DOHH2 (cell line): ENCODE results near the gene E2F6.

ENCODE experiments used
- H3F3A ChIP-seq: fragments of 200-600 bp; sonication (generic), shearing (Covaris generic); 2 replicates; pipeline ENCODE4 v1.6.0; 2016; ENCODE audit warnings: antibody characterized with exemption, mild to moderate bottlenecking; ENCODE audit not compliant: control insufficient read depth, insufficient read depth
- H3K27ac ChIP-seq: fragments of 200-600 bp; sonication (generic); 2 replicates; pipeline ENCODE4 v1.5.1; 2014; ENCODE audit warnings: low read depth, mild to moderate bottlenecking, low read length, moderate library complexity
- H3K27me3 ChIP-seq: fragments of 200-600 bp; sonication (generic); 2 replicates; pipeline ENCODE4 v1.6.1; 2014; ENCODE audit warnings: mild to moderate bottlenecking, low read length, mixed read lengths; ENCODE audit not compliant: control insufficient read depth
- H3K36me3 ChIP-seq: fragments of 200-600 bp; sonication (generic); 2 replicates; pipeline ENCODE4 v1.6.1; 2014; ENCODE audit warnings: mild to moderate bottlenecking, low read length, moderate library complexity, mixed read lengths; ENCODE audit not compliant: control insufficient read depth
- H3K4me1 ChIP-seq: fragments of 200-600 bp; sonication (generic); 2 replicates; pipeline ENCODE4 v1.6.1; 2014; ENCODE audit warnings: mild to moderate bottlenecking, low read length, mixed read lengths; ENCODE audit not compliant: control insufficient read depth
- H3K4me2 ChIP-seq: fragments of 200-600 bp; sonication (generic); 2 replicates; pipeline ENCODE4 v1.6.0; 2014; ENCODE audit warnings: mild to moderate bottlenecking, low read length, moderate library complexity
- H3K4me3 ChIP-seq: fragments of 200-600 bp; sonication (generic); 2 replicates; pipeline ENCODE4 v1.5.1; 2014; ENCODE audit warnings: mild to moderate bottlenecking, low read length, mixed read lengths
- H3K79me2 ChIP-seq: fragments of 200-600 bp; sonication (generic); 2 replicates; pipeline ENCODE4 v1.6.1; 2014; ENCODE audit warnings: mild to moderate bottlenecking, low read length, mixed read lengths; ENCODE audit not compliant: control insufficient read depth
- H3K9me2 ChIP-seq: fragments of 200-600 bp; sonication (generic); replicated peaks from 2 replicates; pipeline ENCODE4 v1.6.1; 2014; ENCODE audit warnings: mild to moderate bottlenecking, low read length, mixed read lengths; ENCODE audit not compliant: control insufficient read depth
- H3K9me3 ChIP-seq: fragments of 200-600 bp; sonication (generic); 2 replicates; pipeline ENCODE4 v1.6.1; 2014; ENCODE audit warnings: antibody characterized with exemption, low read length, mixed read lengths; ENCODE audit not compliant: control insufficient read depth, insufficient read depth
- H4K20me1 ChIP-seq: fragments of 200-600 bp; sonication (generic); 2 replicates; pipeline ENCODE4 v1.6.0; 2014; ENCODE audit warnings: low read depth, mild to moderate bottlenecking, antibody characterized with exemption, low read length, moderate library complexity; ENCODE audit not compliant: control insufficient read depth, insufficient read depth
- EZH2phosphoT487 ChIP-seq: fragments of 200-600 bp; sonication (generic); IDR thresholded peaks from 2 replicates; pipeline ENCODE4 v1.6.1; 2017; ENCODE audit warnings: borderline replicate concordance, mild to moderate bottlenecking, antibody characterized with exemption, low read length, moderate library complexity, mixed read lengths
- TF ChIP-seq, protein P1 (sequence below): fragments of 200-600 bp; sonication (generic); IDR thresholded peaks from one replicate; pipeline ENCODE4 v1.5.1; 2014; ENCODE audit warnings: antibody characterized with exemption, mild to moderate bottlenecking, low read depth, low read length; ENCODE audit not compliant: poor library complexity, severe bottlenecking

E2F6 gene

DNA sequence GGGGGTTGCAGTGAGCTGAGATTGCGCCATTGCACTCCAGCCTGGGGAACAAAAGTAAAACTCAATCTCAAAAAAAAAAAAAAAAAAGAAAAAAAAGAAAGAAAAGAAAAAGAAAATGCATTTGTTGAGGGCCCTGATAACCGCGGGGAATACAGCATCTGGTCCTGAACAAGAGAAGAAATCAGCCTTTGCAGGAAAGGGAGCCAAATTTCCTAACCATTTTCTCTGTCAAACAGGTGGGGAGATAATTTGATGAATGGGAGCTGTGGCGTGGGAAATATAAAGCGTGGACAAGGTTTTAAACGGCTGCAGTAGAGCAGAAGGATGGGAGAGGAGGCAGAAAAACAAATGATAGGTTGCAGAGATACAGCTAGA, 864 bp downstream of the E2F6 start:
- Histone ChIP-seq H3F3A (no peaks in the 10 kb centered on the region), H3K36me3 (peaks cover 14% of the 10 kb centered on the region), H3K9me2 (no peaks in the 10 kb centered on the region), H3K4me2 (peak overlapping the region; percentile 78), H3K4me1 (peaks cover 26% of the 10 kb centered on the region), H3K79me2 (peaks cover 62% of the 10 kb centered on the region), H3K27me3 (no peaks in the 10 kb centered on the region), H3K9me3 (no peaks in the 10 kb centered on the region), H3K27ac (no peak overlapping the region), H3K4me3 (peak overlapping the region; percentile 72), H4K20me1 (peaks cover 5% of the 10 kb centered on the region; the same call in 1 of the 2 replicates)
- TF ChIP-seq, protein P1, sequence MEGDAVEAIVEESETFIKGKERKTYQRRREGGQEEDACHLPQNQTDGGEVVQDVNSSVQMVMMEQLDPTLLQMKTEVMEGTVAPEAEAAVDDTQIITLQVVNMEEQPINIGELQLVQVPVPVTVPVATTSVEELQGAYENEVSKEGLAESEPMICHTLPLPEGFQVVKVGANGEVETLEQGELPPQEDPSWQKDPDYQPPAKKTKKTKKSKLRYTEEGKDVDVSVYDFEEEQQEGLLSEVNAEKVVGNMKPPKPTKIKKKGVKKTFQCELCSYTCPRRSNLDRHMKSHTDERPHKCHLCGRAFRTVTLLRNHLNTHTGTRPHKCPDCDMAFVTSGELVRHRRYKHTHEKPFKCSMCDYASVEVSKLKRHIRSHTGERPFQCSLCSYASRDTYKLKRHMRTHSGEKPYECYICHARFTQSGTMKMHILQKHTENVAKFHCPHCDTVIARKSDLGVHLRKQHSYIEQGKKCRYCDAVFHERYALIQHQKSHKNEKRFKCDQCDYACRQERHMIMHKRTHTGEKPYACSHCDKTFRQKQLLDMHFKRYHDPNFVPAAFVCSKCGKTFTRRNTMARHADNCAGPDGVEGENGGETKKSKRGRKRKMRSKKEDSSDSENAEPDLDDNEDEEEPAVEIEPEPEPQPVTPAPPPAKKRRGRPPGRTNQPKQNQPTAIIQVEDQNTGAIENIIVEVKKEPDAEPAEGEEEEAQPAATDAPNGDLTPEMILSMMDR: no peak
- TF ChIP-seq EZH2phosphoT487: no peak

DNA sequence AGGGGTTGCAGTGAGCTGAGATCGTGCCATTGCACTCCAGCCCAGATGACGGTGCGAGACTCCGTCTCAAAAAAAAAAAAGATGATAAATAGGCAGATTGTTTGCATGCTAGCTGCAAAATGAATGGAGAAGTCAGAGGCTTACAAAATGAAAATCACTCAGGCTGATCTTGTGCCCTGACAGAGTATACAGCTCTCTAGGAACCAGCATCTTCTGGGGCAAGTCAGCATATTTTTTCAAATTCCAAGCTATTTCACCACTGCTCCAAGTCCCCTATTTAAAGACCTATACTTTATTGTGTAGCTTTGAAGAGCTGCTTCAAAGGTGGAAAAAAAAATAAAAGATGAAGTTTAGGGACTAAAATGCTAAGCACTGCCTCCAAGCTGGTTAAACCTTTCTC, 6.1 kb downstream of the E2F6 start:
- Histone ChIP-seq H4K20me1 (peaks cover 5% of the 10 kb centered on the region; the same call in 1 of the 2 replicates), H3K9me3 (no peaks in the 10 kb centered on the region), H3K4me3 (no peak overlapping the region), H3K9me2 (no peaks in the 10 kb centered on the region), H3K79me2 (peaks cover 95% of the 10 kb centered on the region), H3K27ac (no peak overlapping the region), H3K4me2 (no peak overlapping the region), H3K36me3 (peaks cover 27% of the 10 kb centered on the region), H3K27me3 (no peaks in the 10 kb centered on the region), H3F3A (no peaks in the 10 kb centered on the region), H3K4me1 (peaks cover 12% of the 10 kb centered on the region)
- TF ChIP-seq, protein P1: no peak
- no peak for TF ChIP-seq EZH2phosphoT487

DNA sequence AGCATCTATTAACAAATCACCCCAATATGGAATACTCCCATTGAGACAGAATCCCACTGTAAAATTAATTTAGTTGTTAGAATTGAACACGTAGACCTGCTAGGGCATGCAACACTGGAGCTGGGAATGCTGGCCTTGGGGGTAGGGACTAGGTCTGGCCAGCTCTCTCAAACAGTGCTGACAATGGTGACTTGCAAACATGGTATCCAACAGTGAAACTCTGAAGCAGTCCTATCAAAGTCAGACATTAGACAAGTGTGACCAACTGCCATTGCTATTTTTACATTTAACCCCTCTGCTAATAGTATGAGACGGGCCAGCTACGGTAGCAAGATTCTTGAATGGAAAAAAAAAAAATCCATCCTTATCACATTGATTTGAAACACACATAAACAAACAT, 7.2 kb downstream of the E2F6 start:
- Histone ChIP-seq H3K9me2 (no peaks in the 10 kb centered on the region), H3K4me3 (no peak overlapping the region), H4K20me1 (peaks cover 5% of the 10 kb centered on the region; the same call in 1 of the 2 replicates), H3K27ac (no peak overlapping the region), H3K27me3 (no peaks in the 10 kb centered on the region), H3K36me3 (peaks cover 29% of the 10 kb centered on the region), H3K4me2 (no peak overlapping the region), H3K4me1 (peaks cover 4% of the 10 kb centered on the region), H3F3A (no peaks in the 10 kb centered on the region), H3K9me3 (no peaks in the 10 kb centered on the region), H3K79me2 (peaks cover 86% of the 10 kb centered on the region)
- no peak for TF ChIP-seq EZH2phosphoT487
- TF ChIP-seq, protein P1: no peak

DNA sequence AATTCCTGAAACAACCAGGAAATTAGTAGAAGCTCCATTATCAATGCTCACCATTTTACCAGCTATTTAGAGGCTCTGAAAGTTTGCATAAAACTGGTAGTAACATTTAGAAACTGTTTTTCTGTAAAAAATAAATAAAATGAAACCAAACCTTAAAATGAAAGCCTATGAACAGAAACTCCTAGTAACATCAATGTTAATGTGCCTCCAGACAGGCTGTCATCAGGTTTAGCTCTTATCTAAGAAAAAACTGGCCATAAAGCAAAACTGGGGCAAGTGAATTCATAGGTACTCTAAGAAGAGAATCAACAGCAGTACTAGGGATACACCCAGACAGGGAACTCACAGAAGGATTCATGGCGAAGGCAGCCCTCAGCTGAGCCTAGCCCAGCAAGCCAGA, 8.0 kb downstream of the E2F6 start:
- H3K4me1 ChIP-seq: no peaks in the 10 kb centered on the region; the same call in 1 of the 2 replicates
- H3K27ac ChIP-seq: no peak overlapping the region
- H3K36me3 ChIP-seq: peaks cover 30% of the 10 kb centered on the region
- H3F3A ChIP-seq: no peaks in the 10 kb centered on the region
- H3K4me2 ChIP-seq: no peak overlapping the region
- no peaks in the 10 kb centered on the region for H3K9me3 ChIP-seq
- no peak overlapping the region for H3K4me3 ChIP-seq
- TF ChIP-seq, protein P1: no peak
- no peak for TF ChIP-seq EZH2phosphoT487
- peaks cover 5% of the 10 kb centered on the region; the same call in 1 of the 2 replicates for H4K20me1 ChIP-seq
- H3K79me2 ChIP-seq: peaks cover 78% of the 10 kb centered on the region
- H3K9me2 ChIP-seq: no peaks in the 10 kb centered on the region
- no peaks in the 10 kb centered on the region for H3K27me3 ChIP-seq
